Esophagus squamous epithelium (tissue), 5 donors: Measurements from ENCODE around the gene FAM107B. TPM values are rescaled to one million over a fixed set of nuclear protein-coding genes. Genes with fewer than 3 reads are reported as not detected.

ENCODE experiments used
- DNase-seq: peaks from one replicate; lab custom pipeline; 2025; lab: John Stamatoyannopoulos, UW
- H3K27ac ChIP-seq, 4 donors: fragments of 200-600 bp; sonication (generic); one replicate each; pipeline ENCODE4 v1.5.1; 2016 to 2019; ENCODE audit warnings: mild to moderate bottlenecking in 1 of 4
- H3K27me3 ChIP-seq, 4 donors: fragments of 200-600 bp; sonication (generic); 1 replicate in 3 of 4; 2 replicates in 1 of 4; pipeline versions ENCODE4 v1.5.1 to v1.6.0; 2017 to 2021; ENCODE audit warnings: antibody characterized with exemption in 1 of 4
- H3K36me3 ChIP-seq, 3 donors: fragments of 200-600 bp; sonication (generic); one replicate each; pipeline ENCODE4 v1.5.1; 2016 to 2019
- H3K4me1 ChIP-seq, 3 donors: fragments of 200-600 bp; sonication (generic); one replicate each; pipeline ENCODE4 v1.5.1; 2017 to 2019
- H3K4me3 ChIP-seq, 4 donors: fragments of 200-600 bp; sonication (generic); 1 replicate in 3 of 4; 2 replicates in 1 of 4; pipeline ENCODE4 v1.5.1; 2016 to 2019; ENCODE audit warnings: mild to moderate bottlenecking in 2 of 4, moderate library complexity in 1 of 4
- H3K9me3 ChIP-seq, 3 donors: fragments of 200-600 bp; sonication (generic); one replicate each; pipeline ENCODE4 v1.5.1; 2016 to 2019
- POLR2A ChIP-seq, 4 donors: fragments of 450-650 bp; IDR thresholded peaks; one replicate each; pipeline ENCODE4 v1.6.1; 2017; ENCODE audit warnings: antibody characterized with exemption in 4 of 4, mild to moderate bottlenecking in 4 of 4, moderate library complexity in 3 of 4
- WGBS, 2 donors: methylation state at CpG; one replicate each; pipeline ENCODE4 v1.1.5; 2018; 5-methylcytosine and 5-hydroxymethylcytosine counted together
- intact Hi-C: fragments of 100-400 bp; cut with DNase I; formaldehyde crosslinking; loops from one replicate; pipeline ENCODE4 v1.15.0; 2022
- total RNA-seq, 4 donors: library from RNA; depleted of rRNA; stranded (reverse); fragments of >200 nt; gene quantifications; one replicate each; pipeline ENCODE4 v1.1.0, GENCODE V29; 2016
- TF ChIP-seq, protein P1 (sequence below), 6 experiments: fragments of 450-650 bp in 4 of 6; fragments of 200-600 bp in 2 of 6; sonication (generic) in 2 of 6; IDR thresholded peaks; one replicate each; pipeline ENCODE4 v1.5.1; 2016 to 2019; ENCODE audit warnings: antibody characterized with exemption in 6 of 6, mild to moderate bottlenecking in 4 of 6, moderate library complexity in 4 of 6
- donor health status: DM: yes; HTN: yes; CAD: no.

Gene FAM107B
- total RNA-seq, 4 donors from 2014 or later, result 6.7 to 17.0 (median 12.9) TPM

DNA sequence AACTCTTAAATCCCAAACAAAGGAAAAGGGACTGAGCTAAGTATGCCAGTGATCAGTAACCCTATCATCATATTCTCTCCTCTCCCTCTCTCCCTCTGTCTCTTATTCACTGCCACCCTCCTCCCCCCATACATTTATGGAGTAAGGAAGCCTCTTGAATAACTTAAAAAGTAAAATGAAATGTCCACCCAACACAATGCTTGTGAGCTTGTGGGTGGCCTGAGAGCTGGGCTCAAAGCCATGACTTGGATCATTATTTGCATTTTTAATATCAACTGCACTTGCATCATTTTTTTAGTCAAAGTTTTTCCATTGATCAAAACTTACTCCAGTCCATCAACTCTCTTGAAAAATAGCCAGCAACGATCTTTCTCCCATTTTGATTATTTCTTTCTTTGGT lies 46.8 kb downstream of the FAM107B start:
- WGBS, 2 donors, result 50 to 71% methylated on average over 1 of the region's 1 CpG
- Histone ChIP-seq H3K4me1 (no peaks in the 10 kb centered on the region), H3K9me3 (no peaks in the 10 kb centered on the region), H3K36me3 (no peaks in the 10 kb centered on the region), H3K27me3 (no peaks in the 10 kb centered on the region), H3K4me3 (no peak overlapping the region), H3K27ac (no peak overlapping the region)
- TF ChIP-seq, protein P1, sequence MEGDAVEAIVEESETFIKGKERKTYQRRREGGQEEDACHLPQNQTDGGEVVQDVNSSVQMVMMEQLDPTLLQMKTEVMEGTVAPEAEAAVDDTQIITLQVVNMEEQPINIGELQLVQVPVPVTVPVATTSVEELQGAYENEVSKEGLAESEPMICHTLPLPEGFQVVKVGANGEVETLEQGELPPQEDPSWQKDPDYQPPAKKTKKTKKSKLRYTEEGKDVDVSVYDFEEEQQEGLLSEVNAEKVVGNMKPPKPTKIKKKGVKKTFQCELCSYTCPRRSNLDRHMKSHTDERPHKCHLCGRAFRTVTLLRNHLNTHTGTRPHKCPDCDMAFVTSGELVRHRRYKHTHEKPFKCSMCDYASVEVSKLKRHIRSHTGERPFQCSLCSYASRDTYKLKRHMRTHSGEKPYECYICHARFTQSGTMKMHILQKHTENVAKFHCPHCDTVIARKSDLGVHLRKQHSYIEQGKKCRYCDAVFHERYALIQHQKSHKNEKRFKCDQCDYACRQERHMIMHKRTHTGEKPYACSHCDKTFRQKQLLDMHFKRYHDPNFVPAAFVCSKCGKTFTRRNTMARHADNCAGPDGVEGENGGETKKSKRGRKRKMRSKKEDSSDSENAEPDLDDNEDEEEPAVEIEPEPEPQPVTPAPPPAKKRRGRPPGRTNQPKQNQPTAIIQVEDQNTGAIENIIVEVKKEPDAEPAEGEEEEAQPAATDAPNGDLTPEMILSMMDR (IDR thresholded peaks at IDR 0.05), result no peak
- DNase-seq, result no peak
- intact Hi-C loops, result no loop called here

DNA sequence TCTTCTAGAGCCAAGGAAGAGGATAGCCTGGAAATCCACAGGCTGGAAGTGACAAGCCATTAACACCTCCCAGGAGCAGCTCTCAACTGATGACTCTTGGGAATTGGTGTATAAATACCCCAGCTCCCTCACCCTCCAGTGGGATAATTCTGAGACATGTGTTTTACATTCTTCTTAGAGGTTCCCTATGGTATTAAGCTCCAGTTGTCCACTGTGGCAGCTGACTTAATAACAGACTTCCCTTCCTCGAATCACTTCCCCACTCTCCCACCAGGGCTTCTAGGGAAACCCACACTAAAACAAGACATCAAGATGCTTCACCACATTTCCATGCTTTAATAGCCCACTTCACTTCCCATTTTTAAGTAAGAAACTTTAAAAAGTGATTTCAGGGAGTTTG lies 47.2 kb downstream of the FAM107B start:
- 63 to 71% methylated on average over 1 of the region's 1 CpG for WGBS, 2 donors
- no peaks in the 10 kb centered on the region for H3K4me1 ChIP-seq
- DNase-seq, result no peak
- intact Hi-C loops, result no loop called here
- H3K27me3 ChIP-seq, result no peaks in the 10 kb centered on the region
- TF ChIP-seq, protein P1 (IDR thresholded peaks at IDR 0.05), result no peak
- TF ChIP-seq POLR2A (IDR thresholded peaks at IDR 0.05), result no peak
- no peak overlapping the region for H3K27ac ChIP-seq
- no peak overlapping the region for H3K4me3 ChIP-seq
- no peaks in the 10 kb centered on the region for H3K36me3 ChIP-seq
- no peaks in the 10 kb centered on the region for H3K9me3 ChIP-seq

DNA sequence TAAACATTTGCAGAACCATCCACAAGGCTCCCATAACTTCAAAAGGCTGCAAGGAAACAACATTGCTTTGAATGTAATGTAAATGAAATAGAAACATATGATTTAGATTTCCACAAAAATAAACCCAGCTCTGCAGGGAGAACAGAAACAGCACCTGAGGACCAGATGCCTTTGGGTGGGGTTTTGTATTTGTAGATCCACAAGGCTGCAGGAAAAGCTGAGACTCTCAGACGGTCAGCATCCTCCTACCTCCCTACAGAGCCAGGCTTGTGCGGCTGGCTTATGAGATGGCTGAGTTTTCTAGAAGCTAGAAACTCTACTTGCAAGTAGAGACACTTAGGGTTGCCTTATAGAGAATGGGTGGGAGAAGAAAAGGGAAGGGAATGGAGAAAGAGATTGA lies 49.8 kb downstream of the FAM107B start:
- Histone ChIP-seq H3K4me3 (no peak overlapping the region), H3K9me3 (no peaks in the 10 kb centered on the region), H3K4me1 (no peaks in the 10 kb centered on the region), H3K27me3 (no peaks in the 10 kb centered on the region), H3K36me3 (no peaks in the 10 kb centered on the region), H3K27ac (no peak overlapping the region)
- 76 to 78% methylated on average over 2 of the region's 2 CpGs for WGBS, 2 donors
- no peak for DNase-seq
- no peak for TF ChIP-seq POLR2A (IDR thresholded peaks at IDR 0.05)
- intact Hi-C loops, result no loop called here

DNA sequence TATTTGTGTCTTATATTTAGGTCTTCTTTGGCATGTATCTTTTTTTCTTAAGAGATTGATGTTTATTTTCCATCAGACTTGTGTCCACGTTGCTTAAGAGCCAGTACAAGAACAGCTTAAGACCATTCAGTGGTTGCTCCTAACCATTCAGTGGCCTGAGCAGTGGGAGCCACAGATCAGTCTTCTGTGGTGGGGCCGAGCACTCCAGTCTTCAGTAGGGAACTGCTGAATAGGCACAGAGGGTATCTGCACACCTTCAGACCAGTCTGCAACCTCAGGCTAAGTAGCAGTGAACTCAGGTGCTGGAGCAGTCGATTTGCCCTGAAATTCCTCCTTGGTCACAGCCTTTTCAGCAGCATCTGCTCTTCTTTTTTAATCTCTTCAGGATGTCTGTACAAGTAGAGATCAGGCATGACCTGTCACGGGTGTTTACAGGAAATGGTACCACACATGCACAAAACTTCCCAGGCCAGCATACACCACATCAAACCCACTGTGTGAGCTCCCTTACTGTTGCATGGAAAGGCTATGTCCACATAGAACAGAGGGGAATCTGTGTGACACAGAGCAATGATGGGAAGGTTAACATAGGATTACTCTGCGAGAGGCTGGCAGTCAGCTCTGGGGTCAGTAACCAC lies 51.5 kb downstream of the FAM107B start:
- WGBS, 2 donors, result 59 to 80% methylated on average over 5 of the region's 5 CpGs
- H3K4me3 ChIP-seq, result no peak overlapping the region

DNA sequence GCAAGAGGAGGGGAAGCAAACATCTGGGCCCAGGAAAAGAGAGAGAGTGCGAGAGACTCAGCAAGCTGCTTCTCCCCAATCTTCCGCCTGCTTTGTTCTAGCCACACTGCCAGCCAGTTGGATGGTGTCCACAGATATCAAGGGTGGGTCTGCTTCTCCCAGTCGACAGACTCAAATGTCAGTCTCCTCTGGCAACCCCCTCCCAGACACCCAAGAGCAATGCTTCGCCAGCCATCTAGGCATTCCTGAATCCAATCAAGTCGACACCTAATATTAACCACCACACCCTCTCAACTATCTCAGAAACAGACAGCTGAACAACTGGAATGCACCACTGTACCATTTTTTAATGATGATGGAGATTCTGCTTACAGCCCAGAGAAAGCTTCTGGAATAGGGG lies 57.1 kb downstream of the FAM107B start:
- Histone ChIP-seq H3K9me3 (no peaks in the 10 kb centered on the region), H3K27ac (no peak overlapping the region), H3K27me3 (no peaks in the 10 kb centered on the region), H3K4me1 (no peaks in the 10 kb centered on the region), H3K4me3 (no peak overlapping the region), H3K36me3 (no peaks in the 10 kb centered on the region)
- 77 to 81% methylated on average over 3 to 5 of the region's 5 CpGs for WGBS, 2 donors
- intact Hi-C loops, result no loop called here
- no peak for DNase-seq
- TF ChIP-seq POLR2A (IDR thresholded peaks at IDR 0.05), result no peak
- TF ChIP-seq, protein P1 (IDR thresholded peaks at IDR 0.05), result no peak

More for the DNA sequence above, 51.5 kb downstream of the FAM107B start:
- Histone ChIP-seq H3K4me1 (no peaks in the 10 kb centered on the region), H3K36me3 (no peaks in the 10 kb centered on the region), H3K27ac (no peak overlapping the region), H3K9me3 (no peaks in the 10 kb centered on the region), H3K27me3 (no peaks in the 10 kb centered on the region)
- no peak for DNase-seq
- intact Hi-C loops, result no loop called here
- no peak for TF ChIP-seq POLR2A (IDR thresholded peaks at IDR 0.05)
- TF ChIP-seq, protein P1 (IDR thresholded peaks at IDR 0.05), result no peak
